GM12892 (cell line): ENCODE measurements around the gene BASP1.

ENCODE experiments used
- POLR2A ChIP-seq: IDR thresholded peaks from 2 replicates; pipeline ENCODE4 v1.6.1; 2011; ENCODE audit warnings: low read depth, low read length, control low read depth
- POLR2AphosphoS5 ChIP-seq: IDR thresholded peaks from 2 replicates; pipeline ENCODE4 v1.6.1; 2011; ENCODE audit warnings: low read depth, low read length, control low read depth
- TAF1 ChIP-seq: IDR thresholded peaks from 2 replicates; pipeline ENCODE4 v1.6.1; 2011; ENCODE audit warnings: low read depth, mild to moderate bottlenecking, control low read depth, low read length, borderline replicate concordance

DNA sequence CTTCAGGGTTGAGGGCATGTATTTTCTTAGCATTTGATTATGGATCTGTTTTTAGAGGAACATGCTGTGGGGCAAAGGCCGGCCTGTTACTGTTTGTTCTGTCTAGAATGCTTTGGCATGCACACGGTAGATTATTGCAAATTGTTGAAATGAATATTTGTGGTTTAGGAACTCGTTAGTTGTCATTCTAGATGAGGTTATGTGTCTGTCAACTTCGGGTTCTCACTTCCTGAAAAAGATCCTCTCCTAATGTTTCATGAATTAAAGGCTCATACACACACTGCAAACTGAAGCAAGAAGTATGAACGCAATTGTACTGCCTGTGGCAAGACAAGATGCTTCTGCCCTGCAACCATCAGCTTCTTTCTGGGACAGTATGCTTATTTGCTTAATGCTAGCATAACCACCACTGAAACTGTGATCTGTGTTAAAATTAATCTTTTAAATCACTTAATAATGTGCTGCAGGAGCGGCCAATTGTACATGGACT lies 99.6 kb downstream of the BASP1 start:
- TF ChIP-seq POLR2A (no peak), POLR2AphosphoS5 (no peak), TAF1 (no peak)
